Measurements from ENCODE around the gene TRIM34.

TRIM34 gene

DNA sequence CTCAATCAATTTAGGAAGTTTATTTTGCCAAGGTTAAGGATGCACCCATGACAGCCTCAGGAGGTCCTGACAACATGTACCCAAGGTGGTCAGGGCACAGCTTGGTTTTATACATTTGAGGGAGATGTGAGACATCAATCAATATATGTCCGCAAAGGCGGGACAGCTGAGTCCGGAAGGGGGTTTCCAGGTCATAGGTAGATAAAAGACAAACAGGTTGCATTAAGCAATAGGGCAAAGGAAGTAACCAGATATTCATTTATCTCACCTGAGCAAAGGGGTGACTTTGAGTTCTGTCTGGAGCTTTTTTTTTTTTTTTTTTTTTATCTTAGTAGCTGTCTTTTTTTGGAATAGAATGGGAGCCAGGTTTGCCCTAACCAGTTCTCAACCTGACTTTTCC, 2.0 kb upstream of the TRIM34 start:
- H3K27ac ChIP-seq: no peak overlapping the region
- TF ChIP-seq ZFX (IDR thresholded peaks at IDR 0.05; ENCODE audit: borderline replicate concordance): no peak
- TF ChIP-seq, protein P1, sequence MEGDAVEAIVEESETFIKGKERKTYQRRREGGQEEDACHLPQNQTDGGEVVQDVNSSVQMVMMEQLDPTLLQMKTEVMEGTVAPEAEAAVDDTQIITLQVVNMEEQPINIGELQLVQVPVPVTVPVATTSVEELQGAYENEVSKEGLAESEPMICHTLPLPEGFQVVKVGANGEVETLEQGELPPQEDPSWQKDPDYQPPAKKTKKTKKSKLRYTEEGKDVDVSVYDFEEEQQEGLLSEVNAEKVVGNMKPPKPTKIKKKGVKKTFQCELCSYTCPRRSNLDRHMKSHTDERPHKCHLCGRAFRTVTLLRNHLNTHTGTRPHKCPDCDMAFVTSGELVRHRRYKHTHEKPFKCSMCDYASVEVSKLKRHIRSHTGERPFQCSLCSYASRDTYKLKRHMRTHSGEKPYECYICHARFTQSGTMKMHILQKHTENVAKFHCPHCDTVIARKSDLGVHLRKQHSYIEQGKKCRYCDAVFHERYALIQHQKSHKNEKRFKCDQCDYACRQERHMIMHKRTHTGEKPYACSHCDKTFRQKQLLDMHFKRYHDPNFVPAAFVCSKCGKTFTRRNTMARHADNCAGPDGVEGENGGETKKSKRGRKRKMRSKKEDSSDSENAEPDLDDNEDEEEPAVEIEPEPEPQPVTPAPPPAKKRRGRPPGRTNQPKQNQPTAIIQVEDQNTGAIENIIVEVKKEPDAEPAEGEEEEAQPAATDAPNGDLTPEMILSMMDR (IDR thresholded peaks at IDR 0.05): no peak

DNA sequence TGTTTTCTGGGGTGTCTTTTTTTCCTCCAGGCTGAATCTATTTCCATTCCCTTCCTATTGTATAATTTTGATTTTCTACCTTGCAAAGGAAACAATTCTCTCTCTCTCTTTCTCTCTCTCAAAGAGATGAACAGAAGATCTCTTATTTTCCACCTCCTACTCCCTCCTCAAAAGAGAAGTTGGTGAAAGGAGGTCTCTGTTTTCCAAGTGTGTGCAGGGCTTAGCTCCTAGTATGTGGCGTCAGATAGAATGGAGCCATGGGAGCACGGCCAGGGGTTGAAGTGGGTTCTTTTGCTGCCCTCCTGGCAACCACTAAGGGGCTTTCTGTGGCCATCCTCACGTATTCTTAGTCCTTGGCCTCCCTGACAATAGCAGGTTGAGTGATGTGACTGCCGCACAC, 480 bp downstream of the TRIM34 start:
- H3K27ac ChIP-seq: no peak overlapping the region
- TF ChIP-seq ZFX (IDR thresholded peaks at IDR 0.05; ENCODE audit: borderline replicate concordance): no peak
- TF ChIP-seq, protein P1 (IDR thresholded peaks at IDR 0.05): no peak

DNA sequence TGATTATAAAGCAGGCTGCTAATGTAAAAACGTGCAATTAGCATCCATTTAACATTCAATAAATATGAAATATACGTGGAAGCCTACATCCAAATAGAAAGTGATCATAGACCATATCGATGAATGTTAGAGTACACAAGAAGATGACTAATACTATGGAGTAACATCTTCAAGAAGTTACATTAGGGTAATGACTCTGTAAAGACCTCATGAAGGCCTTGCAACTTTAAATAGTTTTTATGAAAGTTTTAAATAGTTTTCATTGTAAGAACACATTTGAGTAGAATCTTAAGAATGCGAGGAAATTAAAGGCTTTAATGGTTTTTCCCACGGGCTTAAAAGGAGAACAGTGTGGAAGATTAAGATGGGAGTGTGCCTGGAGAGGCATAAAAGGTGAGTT, 1.4 kb downstream of the TRIM34 start:
- TF ChIP-seq, protein P1 (IDR thresholded peaks at IDR 0.05): no peak
- no peak for TF ChIP-seq ZFX (IDR thresholded peaks at IDR 0.05; ENCODE audit: borderline replicate concordance)
- no peak overlapping the region for H3K27ac ChIP-seq

DNA sequence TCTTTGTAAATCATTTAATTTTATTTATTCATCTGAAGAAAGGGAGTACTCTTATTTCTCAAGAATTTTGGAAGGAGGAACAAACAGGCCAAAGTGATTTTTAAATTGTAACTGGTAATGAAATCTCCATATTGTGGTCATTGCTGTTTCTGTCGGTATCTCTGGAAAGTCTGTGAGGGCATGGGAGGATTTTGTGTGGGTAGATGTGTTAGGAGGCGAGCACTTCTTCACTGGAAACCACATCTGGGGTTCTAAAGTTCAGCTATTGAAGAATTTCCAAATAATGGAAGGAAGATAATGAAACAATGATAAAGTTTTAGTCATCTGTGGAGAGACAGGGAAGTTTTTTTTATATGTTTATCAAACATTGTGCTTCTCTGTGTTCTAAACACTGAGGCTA, 6.6 kb downstream of the TRIM34 start:
- TF ChIP-seq ZFX (IDR thresholded peaks at IDR 0.05; ENCODE audit: borderline replicate concordance): no peak
- TF ChIP-seq, protein P1 (IDR thresholded peaks at IDR 0.05): no peak
- no peak overlapping the region for H3K27ac ChIP-seq

DNA sequence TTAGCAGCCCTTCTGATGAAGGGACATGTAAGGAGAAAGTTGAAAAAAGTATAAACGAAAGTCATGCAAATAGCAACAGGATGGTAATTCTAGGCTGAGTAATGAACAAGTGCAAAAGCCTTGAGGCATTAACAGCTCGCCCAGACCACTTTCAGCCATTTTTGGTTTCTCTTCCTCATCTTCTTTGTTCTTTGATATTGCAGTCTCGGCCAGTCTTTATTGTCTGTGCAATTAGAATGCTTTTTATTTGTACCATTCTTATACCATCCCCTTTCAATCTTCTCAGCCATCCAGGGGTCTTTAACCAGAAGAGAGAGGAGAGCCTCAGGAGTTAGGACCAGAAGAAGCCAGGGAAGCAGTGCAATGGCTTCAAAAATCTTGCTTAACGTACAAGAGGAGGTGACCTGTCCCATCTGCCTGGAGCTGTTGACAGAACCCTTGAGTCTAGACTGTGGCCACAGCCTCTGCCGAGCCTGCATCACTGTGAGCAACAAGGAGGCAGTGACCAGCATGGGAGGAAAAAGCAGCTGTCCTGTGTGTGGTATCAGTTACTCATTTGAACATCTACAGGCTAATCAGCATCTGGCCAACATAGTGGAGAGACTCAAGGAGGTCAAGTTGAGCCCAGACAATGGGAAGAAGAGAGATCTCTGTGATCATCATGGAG, 7.3 kb downstream of the TRIM34 start:
- H3K27ac ChIP-seq: no peak overlapping the region
- TF ChIP-seq, protein P1 (IDR thresholded peaks at IDR 0.05): no peak
- no peak for TF ChIP-seq ZFX (IDR thresholded peaks at IDR 0.05; ENCODE audit: borderline replicate concordance)

DNA sequence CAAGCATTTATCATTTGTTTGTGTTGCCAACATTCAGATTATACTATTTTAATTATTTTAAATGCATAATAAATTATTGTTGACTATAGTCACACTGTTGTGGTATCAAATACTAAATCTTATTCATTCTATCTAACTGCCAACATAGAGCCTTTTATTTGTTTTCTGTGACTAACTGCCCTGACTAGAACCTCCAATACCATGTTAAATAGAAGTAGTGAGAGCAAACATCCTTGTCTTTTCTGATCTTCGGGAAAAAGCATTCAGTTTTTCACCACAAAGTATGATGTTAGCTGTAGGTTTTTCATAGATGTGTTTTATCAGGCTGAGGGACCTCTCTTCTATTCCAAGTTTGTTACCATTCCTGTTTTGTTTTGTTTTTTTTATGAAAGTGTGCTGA, 15.2 kb downstream of the TRIM34 start:
- no peak overlapping the region for H3K27ac ChIP-seq
- TF ChIP-seq ZFX (IDR thresholded peaks at IDR 0.05; ENCODE audit: borderline replicate concordance): no peak
- TF ChIP-seq, protein P1 (IDR thresholded peaks at IDR 0.05): no peak

DNA sequence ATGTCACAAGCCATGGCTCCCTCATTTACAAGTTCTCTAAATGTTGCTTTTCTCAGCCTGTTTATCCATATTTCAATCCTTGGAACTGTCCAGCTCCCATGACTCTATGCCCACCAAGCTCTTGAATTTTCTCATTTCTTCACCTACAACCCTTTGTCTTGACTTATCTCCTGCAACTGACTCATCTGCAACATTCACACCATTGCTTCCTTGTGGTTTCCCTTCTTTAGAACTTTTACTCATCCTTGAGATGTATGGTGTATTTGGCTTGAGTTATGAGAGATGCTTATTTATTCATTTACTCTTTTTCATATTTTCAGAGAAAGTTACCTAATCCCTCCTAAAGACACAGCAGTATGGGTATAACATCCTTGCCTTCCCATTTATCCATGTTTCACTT, 18.8 kb downstream of the TRIM34 start:
- TF ChIP-seq, protein P1 (IDR thresholded peaks at IDR 0.05): no peak
- no peak for TF ChIP-seq ZFX (IDR thresholded peaks at IDR 0.05; ENCODE audit: borderline replicate concordance)
- H3K27ac ChIP-seq: no peak overlapping the region
